Measurements from ENCODE around the gene CEP131.

The CEP131 gene

GRCh38 chr17:81143717-81144422 is 78.9 kb downstream of the CEP131 start:
- no peak for DNase-seq

- DNase-seq = no peak
Measured at GRCh38 chr17:81143200-81143527, 79.6 kb downstream of the CEP131 start.

- peak; percentile 68 for DNase-seq
Measured at GRCh38 chr17:81142301-81143199, 80.2 kb downstream of the CEP131 start.

- no peak for DNase-seq
Measured at GRCh38 chr17:81140695-81141094, 82.1 kb downstream of the CEP131 start.

GRCh38 chr17:81140018-81140417 is 82.7 kb downstream of the CEP131 start:
- DNase-seq = no peak

All from fibroblast of upper back skin (primary cell).